B cell (primary cell): Measurements from ENCODE around the gene TLE7. TPM values are rescaled to one million over a fixed set of nuclear protein-coding genes. Genes with fewer than 3 reads are reported as not detected.

Source experiments
- ATAC-seq: fragments of 200-7000 bp; cut with Tn5 transposase; one replicate; pipeline ENCODE4 v1.10.0; 2021; ENCODE audit warnings: low read depth, mild to moderate bottlenecking, moderate number of reproducible peaks, moderate library complexity
- CTCF ChIA-PET: fragments of 350-600 bp; sonication (Branson Sonifier 250); formaldehyde crosslinking; loops from one replicate; lab custom pipeline; 2021; ENCODE audit warnings: antibody characterized with exemption, inconsistent platforms; lab: Charles Lee
- POLR2A ChIA-PET: fragments of 350-600 bp; sonication (Branson Sonifier 250); formaldehyde crosslinking; loops from one replicate; lab custom pipeline; 2021; ENCODE audit warnings: antibody characterized with exemption; lab: Charles Lee
- DNase-seq: peaks from one replicate; pipeline ENCODE4 v3.0.0; 2013
- H2AFZ ChIP-seq: 2 replicates; pipeline ENCODE4 v1.6.1; 2012; ENCODE audit warnings: mild to moderate bottlenecking, low read depth, low read length; ENCODE audit not compliant: insufficient read depth, poor library complexity, severe bottlenecking
- H3K27ac ChIP-seq, 2 donors: 1 replicate in 1 of 2; 2 replicates in 1 of 2; pipeline ENCODE4 v1.5.1; 2012 to 2013; ENCODE audit warnings: low read length in 2 of 2, mild to moderate bottlenecking in 2 of 2, moderate library complexity in 1 of 2
- H3K27me3 ChIP-seq, 4 experiments: fragments of 200-600 bp in 1 of 4; sonication (generic) in 1 of 4; replicated peaks in 1 of 4; 1 replicate in 2 of 4; 2 replicates in 2 of 4; pipeline versions ENCODE4 v1.6.1 to v1.7.0; 2013 to 2016; ENCODE audit warnings: low read length in 3 of 4, mild to moderate bottlenecking in 2 of 4, mixed read lengths in 1 of 4, moderate library complexity in 1 of 4; ENCODE audit not compliant: insufficient read depth in 4 of 4, control insufficient read depth in 3 of 4; ENCODE audit errors: control extremely low read depth in 1 of 4
- H3K36me3 ChIP-seq, 2 experiments: replicated peaks in 1 of 2; 1 replicate in 1 of 2; 2 replicates in 1 of 2; pipeline versions ENCODE4 v1.6.1 to v1.7.1; 2013; ENCODE audit warnings: low read length in 1 of 2; ENCODE audit not compliant: insufficient read depth in 2 of 2, control insufficient read depth in 1 of 2; ENCODE audit errors: control extremely low read depth in 1 of 2, extremely low read depth in 1 of 2
- H3K4me1 ChIP-seq, 2 donors: fragments of 200-600 bp in 1 of 2; sonication (generic) in 1 of 2; 1 replicate in 1 of 2; 2 replicates in 1 of 2; pipeline versions ENCODE4 v1.5.1 to v1.6.1; 2013 to 2017; ENCODE audit warnings: low read length in 2 of 2; ENCODE audit not compliant: control insufficient read depth in 2 of 2, insufficient read depth in 2 of 2
- H3K4me2 ChIP-seq: replicated peaks from 2 replicates; pipeline ENCODE3; 2012; ENCODE audit warnings: mild to moderate bottlenecking, low read depth, low read length; ENCODE audit not compliant: poor library complexity, severe bottlenecking
- H3K4me3 ChIP-seq, 5 experiments: fragments of 200-600 bp in 1 of 5; sonication (generic) in 1 of 5; 1 replicate in 3 of 5; 2 replicates in 2 of 5; pipeline versions ENCODE4 v1.5.1 to v1.7.0; 2011 to 2016; ENCODE audit warnings: low read length in 4 of 5, mild to moderate bottlenecking in 4 of 5, low read depth in 2 of 5, control low read depth in 1 of 5, moderate library complexity in 1 of 5; ENCODE audit not compliant: insufficient read depth in 1 of 5; ENCODE audit errors: control extremely low read depth in 1 of 5, extremely low read depth in 1 of 5
- H3K79me2 ChIP-seq: fragments of 200-600 bp; sonication (generic); one replicate; pipeline ENCODE4 v1.6.0; 2016; ENCODE audit warnings: low read length; ENCODE audit not compliant: control insufficient read depth, insufficient read depth
- H3K9ac ChIP-seq: fragments of 200-600 bp; sonication (generic); 2 replicates; pipeline ENCODE4 v1.6.1; 2017; ENCODE audit warnings: mild to moderate bottlenecking, low read length, moderate library complexity
- H3K9me3 ChIP-seq, 3 donors: one replicate each; pipeline versions ENCODE4 v1.6.1 to v1.7.1; 2013; ENCODE audit warnings: low read length in 2 of 3; ENCODE audit not compliant: control insufficient read depth in 2 of 3, insufficient read depth in 1 of 3; ENCODE audit errors: control extremely low read depth in 1 of 3
- H4K20me1 ChIP-seq: 2 replicates; pipeline ENCODE4 v1.6.0; 2012; ENCODE audit warnings: mild to moderate bottlenecking, low read length; ENCODE audit not compliant: insufficient read depth, control insufficient read depth, poor library complexity, severe bottlenecking
- H3K27ac Mint-ChIP-seq: one replicate; pipeline ENCODE4 v1.8.0; 2021; ENCODE audit warnings: mixed read lengths
- H3K27me3 Mint-ChIP-seq: one replicate; pipeline ENCODE4 v1.8.0; 2021; ENCODE audit warnings: mixed read lengths
- H3K4me1 Mint-ChIP-seq: one replicate; pipeline ENCODE4 v1.8.0; 2021; ENCODE audit warnings: mixed read lengths
- H3K4me3 Mint-ChIP-seq: one replicate; pipeline ENCODE4 v1.8.0; 2021; ENCODE audit warnings: mixed read lengths
- H3K9me3 Mint-ChIP-seq: one replicate; pipeline ENCODE4 v1.8.0; 2022; ENCODE audit warnings: mixed read lengths; ENCODE audit not compliant: insufficient read depth
- CTCF ChIP-seq: fragments of 200-600 bp; IDR thresholded peaks from one replicate; pipeline ENCODE4 v1.8.0; 2022; ENCODE audit warnings: antibody characterized with exemption, mild to moderate bottlenecking
- EZH2 ChIP-seq: IDR thresholded peaks from 2 replicates; pipeline ENCODE4 v1.6.1; 2012; ENCODE audit warnings: borderline replicate concordance, low read depth, mild to moderate bottlenecking, moderate library complexity, low read length; ENCODE audit not compliant: insufficient read depth, poor library complexity, severe bottlenecking
- WGBS: methylation state at CpG from one replicate; pipeline ENCODE4 v1.1.5; 2013; ENCODE audit warnings: missing lambda C conversion rate; ENCODE audit not compliant: insufficient coverage; 5-methylcytosine and 5-hydroxymethylcytosine counted together
- intact Hi-C: fragments of 100-400 bp; cut with micrococcal nuclease; formaldehyde crosslinking; loops from one replicate; pipeline ENCODE4 v1.10.0; 2022
- polyA plus RNA-seq: library from polyadenylated mRNA; depleted of rRNA; stranded (reverse); fragments of >200 nt; gene quantifications from 2 replicates; pipeline ENCODE4 v1.2.3, GENCODE V29; 2012
- total RNA-seq, 2 donors: library from RNA; stranded (reverse); fragments of 120-200 nt in 1 of 2; gene quantifications; 1 replicate in 1 of 2; 2 replicates in 1 of 2; pipeline versions ENCODE4 v1.2.3 to v1.2.4, GENCODE V29; 2013 to 2022

TLE7 gene
- total and polyA plus RNA-seq, 2 donors (not counting 1 experiment from before 2014, with no cell fraction given), result not detected

GRCh38 chr16:71473891-71474290, 32.0 kb upstream of the TLE7 start:
- H3K4me2 ChIP-seq, result no peak overlapping the region
- no peaks in the 10 kb centered on the region for H3K79me2 ChIP-seq
- Mint-ChIP-seq H3K4me1 (no peaks in the 10 kb centered on the region), H3K9me3 (no peaks in the 10 kb centered on the region), H3K4me3 (no peak overlapping the region), H3K27ac (no peak overlapping the region), H3K27me3 (no peaks in the 10 kb centered on the region)
- H2AFZ ChIP-seq, result no peak overlapping the region
- no peaks in the 10 kb centered on the region for H3K9me3 ChIP-seq
- H4K20me1 ChIP-seq, result no peaks in the 10 kb centered on the region
- H3K9ac ChIP-seq, result no peak overlapping the region
- no peaks in the 10 kb centered on the region for H3K4me1 ChIP-seq
- ChIA-PET CTCF (no interaction called here), POLR2A (no interaction called here)
- DNase-seq (no peak), ATAC-seq (no peak)
- 100% methylated on average over 2 of the region's 5 CpGs for WGBS
- H3K4me3 ChIP-seq, result no peak overlapping the region
- intact Hi-C loops, result no loop called here
- no peaks in the 10 kb centered on the region for H3K27me3 ChIP-seq
- TF ChIP-seq CTCF, result no peak
- TF ChIP-seq EZH2, result no peak
- no peak overlapping the region for H3K27ac ChIP-seq
- peaks cover 0 to 33% of the 10 kb centered on the region in 2 experiments for H3K36me3 ChIP-seq

- DNase-seq (no peak), ATAC-seq (no peak)
- Mint-ChIP-seq H3K4me1 (no peaks in the 10 kb centered on the region), H3K4me3 (no peak overlapping the region), H3K27ac (no peak overlapping the region), H3K9me3 (no peaks in the 10 kb centered on the region), H3K27me3 (no peaks in the 10 kb centered on the region)
- no peaks in the 10 kb centered on the region for H4K20me1 ChIP-seq
- H3K36me3 ChIP-seq, result peaks cover 0 to 23% of the 10 kb centered on the region in 2 experiments
- no peak overlapping the region for H3K4me2 ChIP-seq
- no peaks in the 10 kb centered on the region for H3K4me1 ChIP-seq
- ChIA-PET POLR2A (no interaction called here), CTCF (no interaction called here)
- H3K9ac ChIP-seq, result no peak overlapping the region
- TF ChIP-seq EZH2 (no peak), CTCF (no peak)
- H2AFZ ChIP-seq, result no peak overlapping the region
- no peaks in the 10 kb centered on the region for H3K27me3 ChIP-seq
- no peak overlapping the region for H3K27ac ChIP-seq
- intact Hi-C loops, result no loop called here
- no peak overlapping the region for H3K4me3 ChIP-seq
- no peaks in the 10 kb centered on the region for H3K79me2 ChIP-seq
- WGBS, result 100% methylated on average over 2 of the region's 2 CpGs
- H3K9me3 ChIP-seq, result no peaks in the 10 kb centered on the region
These were observed 31.1 kb upstream of the TLE7 start for GRCh38 chr16:71472931-71473330.
